GM19455 (cell line): ENCODE results near the gene TNFAIP8.
A peak's percentile ranks its signal among the peaks of the same experiment; 100 is the strongest.

ENCODE experiments used
- ATAC-seq: cut with Tn5 transposase; IDR thresholded peaks from one replicate; pipeline ENCODE4 v1.9.1; 2021; ENCODE audit not compliant: unreplicated experiment

The TNFAIP8 gene

GRCh38 chr5:119389288-119390030 is 33.6 kb downstream of the TNFAIP8 start:
- no peak for ATAC-seq

GRCh38 chr5:119390404-119390803 is 34.6 kb downstream of the TNFAIP8 start:
- ATAC-seq: no peak

DNA sequence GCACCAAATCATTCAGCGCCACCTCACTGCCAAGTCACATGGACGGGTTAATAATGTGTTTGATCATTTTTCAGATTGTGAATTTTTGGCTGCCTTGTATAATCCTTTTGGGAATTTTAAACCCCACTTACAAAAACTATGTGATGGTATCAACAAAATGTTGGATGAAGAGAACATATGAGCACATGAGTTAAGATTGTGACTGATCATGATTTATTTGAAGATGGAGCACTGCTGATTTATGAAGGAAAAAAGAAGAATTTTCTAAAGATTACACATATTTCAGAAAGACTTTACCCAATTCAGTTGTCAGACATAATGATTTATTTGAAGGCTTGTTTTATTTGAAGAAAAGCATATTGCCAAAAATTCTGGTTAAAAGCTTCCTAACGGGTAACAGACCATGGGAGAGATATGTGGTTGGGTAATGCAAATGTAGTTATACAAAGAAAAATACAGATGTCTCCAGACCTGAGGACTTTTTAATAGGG is 37.4 kb downstream of the TNFAIP8 start:
- ATAC-seq: no peak

GRCh38 chr5:119393746-119394145 is 37.9 kb downstream of the TNFAIP8 start:
- ATAC-seq: no peak

DNA sequence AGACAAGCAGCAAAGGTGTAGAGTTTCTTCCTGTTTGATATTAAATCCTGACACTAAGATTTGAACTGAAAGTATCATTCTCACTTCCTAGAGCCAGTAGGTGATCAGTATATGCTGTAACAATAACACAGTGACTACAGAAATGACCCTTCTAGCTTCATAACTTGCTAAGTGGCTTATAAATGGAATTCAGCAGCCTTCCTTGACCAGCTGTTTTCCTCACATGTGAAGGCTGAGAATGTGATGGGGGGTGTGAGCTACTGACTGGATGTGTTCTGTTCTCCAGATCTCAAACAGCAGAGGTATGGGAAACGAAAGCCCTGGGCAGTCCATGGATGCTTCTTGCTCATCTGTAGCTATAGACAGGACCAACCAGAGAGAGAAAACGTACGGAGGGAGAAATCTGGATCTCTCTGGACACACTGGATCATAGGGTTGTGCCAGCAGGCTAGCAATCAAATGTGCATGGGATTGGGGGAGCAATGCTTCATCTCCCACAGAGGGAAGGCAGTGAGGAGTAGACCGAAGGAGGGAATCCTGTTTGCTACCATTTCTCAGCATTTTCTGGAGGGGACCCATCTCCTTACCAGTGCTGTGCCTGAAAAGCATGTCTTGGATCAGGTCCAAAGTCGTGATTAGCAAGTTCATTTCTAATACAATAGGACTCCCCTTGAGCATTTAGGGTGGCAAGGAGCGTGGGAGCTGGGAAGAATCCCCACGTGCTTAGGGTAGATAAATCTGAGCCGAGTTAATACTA is 39.4 kb downstream of the TNFAIP8 start:
- peak; percentile 56 for ATAC-seq

DNA sequence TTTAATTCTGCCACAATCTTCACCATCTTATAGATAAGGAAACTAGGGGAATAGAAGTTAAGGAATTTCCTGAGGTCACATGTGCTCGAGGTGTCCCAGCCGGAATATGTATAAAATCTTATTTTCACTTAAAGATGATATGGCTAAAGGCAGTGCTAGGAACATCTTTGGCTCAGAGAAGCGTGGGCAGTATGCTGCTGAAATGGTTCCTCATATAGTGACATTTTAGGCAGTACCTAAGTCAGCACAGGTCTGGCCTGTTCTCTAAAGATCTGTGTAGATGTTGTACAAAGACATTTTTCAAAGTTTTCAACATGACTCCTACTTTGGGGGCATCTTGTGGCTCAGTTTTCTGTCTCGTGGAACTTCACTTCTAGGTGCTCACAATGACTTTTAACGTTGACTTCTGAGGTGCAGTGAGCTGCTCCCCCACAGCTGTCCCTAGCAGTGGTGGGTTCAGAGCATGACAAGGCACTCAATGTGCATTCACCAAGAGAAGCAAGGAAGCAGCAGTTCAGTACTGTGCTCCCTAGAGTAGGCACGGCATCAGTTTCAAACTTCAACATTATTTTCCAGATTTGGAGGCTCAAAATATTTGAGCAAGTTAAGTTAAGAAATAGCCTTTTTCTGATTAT is 40.3 kb downstream of the TNFAIP8 start:
- ATAC-seq: no peak

- ATAC-seq: peak; percentile 42
These were observed 41.9 kb downstream of the TNFAIP8 start for GRCh38 chr5:119397518-119398380.

DNA sequence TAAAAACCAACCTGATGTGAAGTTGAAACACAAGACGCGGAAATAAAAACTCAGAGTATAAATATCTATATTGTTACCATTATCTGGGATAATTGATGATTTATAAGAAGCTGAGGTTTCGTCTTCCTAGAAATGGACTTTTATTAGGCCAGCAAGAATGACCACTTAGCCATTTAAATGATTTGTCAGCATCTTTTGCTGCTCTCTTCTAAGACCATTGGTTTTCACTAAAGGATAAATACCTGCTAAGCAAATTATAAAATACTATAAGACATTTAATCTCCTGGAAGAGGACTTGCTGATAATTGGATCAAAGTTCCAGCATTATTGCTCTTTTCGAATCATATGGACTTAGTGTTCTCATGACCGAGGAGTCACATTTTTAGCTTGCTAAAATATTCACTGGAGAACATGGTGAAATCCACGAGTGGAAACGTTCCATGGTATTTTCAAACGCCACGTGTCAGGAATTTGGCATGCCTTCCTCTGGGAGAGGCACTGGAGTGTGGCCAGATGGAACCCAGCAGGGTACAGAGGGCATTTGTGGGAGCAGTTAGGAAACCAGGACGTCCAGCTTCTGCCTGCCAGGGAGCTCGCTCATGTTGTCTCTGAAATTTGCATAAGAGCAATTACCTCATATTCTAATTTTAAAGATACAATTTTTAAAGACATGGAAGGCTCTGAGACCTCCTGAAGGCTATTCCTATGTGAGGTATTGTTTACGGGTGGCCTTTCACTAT is 43.1 kb downstream of the TNFAIP8 start:
- no peak for ATAC-seq

GRCh38 chr5:119400245-119400644 is 44.4 kb downstream of the TNFAIP8 start:
- no peak for ATAC-seq

GRCh38 chr5:119402081-119402480 is 46.3 kb downstream of the TNFAIP8 start:
- no peak for ATAC-seq

GRCh38 chr5:119402555-119402954 is 46.7 kb downstream of the TNFAIP8 start:
- no peak for ATAC-seq

GRCh38 chr5:119404033-119404432 is 48.2 kb downstream of the TNFAIP8 start:
- no peak for ATAC-seq

DNA sequence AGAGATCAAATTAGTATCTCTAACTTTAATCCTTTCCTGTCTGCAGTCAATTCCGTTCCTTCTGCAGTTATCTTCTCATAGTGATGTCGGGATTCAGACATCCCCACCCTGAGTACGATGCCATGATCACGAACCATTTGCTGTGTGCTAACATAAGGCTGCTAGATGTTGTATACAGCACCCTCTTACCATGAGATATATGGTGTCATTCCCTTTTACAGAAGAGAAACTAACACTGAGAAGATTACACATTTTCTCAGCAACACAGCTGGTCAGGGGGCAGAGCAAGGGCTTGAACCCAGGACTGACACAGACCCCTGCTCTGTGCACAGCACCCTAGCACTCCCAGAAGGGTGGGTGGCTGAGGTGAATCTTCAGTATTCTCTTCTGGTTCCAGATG is 49.6 kb downstream of the TNFAIP8 start:
- no peak for ATAC-seq

GRCh38 chr5:119406551-119407110 is 50.8 kb downstream of the TNFAIP8 start:
- no peak for ATAC-seq

GRCh38 chr5:119409235-119409815 is 53.5 kb downstream of the TNFAIP8 start:
- no peak for ATAC-seq

DNA sequence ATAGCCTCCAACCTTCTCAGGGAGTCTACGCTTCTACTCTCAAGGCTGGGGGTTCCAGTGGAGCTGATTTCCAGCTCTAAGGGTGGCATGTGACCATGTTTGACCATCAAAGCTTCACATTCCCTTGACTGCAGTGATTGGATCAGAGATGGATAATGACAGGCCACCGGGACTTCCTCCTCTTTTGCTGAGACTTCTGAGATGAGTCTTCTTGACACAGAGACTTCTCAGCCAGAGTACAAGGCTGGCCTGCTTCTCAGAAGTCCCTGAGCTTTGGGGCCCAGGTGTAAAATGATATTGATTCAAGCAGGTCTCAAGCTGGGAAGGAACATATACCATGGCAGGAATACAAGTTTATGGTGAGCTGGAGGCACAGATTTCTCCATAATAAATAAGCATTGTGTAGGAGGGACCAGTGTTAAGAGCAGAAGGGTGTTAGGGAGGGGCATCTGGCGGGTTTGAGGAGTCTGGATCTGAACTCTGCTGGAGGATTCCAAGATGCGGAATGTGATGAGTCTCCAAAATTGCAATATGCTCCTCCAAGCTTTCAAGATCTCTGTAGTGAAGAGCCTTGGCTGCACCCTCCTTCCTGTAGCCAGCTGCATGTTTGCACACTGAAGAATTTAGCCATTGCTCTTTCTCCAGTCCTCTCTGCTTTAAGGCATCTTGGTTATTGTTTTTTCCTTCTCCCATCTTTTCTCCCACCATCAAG is 54.8 kb downstream of the TNFAIP8 start:
- ATAC-seq: peak; percentile 39

DNA sequence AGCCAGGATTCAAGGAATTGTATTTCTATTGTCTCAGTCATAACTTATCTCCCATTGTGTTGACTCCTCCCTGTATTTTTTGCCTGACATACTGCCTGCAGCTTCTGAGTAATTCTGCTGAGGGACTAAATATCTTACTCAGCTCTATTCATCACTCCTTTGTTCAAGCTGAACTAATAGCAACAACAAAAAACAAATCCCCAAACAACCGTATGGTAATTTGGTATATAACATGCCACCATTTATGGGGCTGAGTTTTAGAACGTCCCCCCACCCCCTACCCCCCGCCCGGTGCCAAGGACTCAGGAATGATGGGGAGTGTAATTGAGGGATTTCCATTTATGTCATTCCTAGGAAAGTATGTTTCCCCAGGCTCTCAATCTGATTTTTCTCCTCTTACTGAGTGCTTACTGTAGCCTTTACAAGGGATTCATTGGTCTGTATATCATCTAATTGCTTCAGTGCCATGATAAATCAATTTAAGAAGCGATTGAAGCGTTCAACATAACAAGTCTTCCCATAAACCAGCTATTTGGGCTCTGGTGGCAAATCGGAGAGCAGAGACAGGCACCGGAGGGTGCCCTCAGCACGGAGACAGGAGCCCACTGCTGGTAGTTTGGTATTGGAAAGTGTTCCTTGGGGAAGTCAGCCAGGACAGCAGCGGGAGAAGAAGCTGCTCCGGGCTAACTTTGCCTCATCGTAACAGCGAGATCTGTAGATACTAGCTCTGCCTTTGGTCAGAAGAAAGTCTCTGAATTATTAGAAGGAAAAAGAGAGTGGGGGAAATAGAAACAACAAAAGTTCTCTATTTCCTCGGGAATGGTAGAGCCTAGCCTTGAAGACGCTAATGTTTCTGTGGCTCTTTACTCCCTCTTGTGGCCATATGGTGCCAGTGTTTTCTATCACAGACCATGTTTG is 55.8 kb downstream of the TNFAIP8 start:
- peak; percentile 77 for ATAC-seq
